ENCODE measurements around the gene AQP1. TPM values are rescaled to one million over a fixed set of nuclear protein-coding genes. Genes with fewer than 3 reads are reported as not detected.

Gene AQP1
- total RNA-seq, 1 experiment from 2014 or later, result not detected

GRCh38 chr7:30927559-30927958, 15.9 kb downstream of the AQP1 start:
- H3K4me1 Mint-ChIP-seq (ENCODE audit: insufficient read depth, unreplicated experiment), result no peaks in the 10 kb centered on the region
- BruUV-seq (replicated peaks), result no TSS peak
- no peak for TF ChIP-seq CTCF (IDR thresholded peaks at IDR 0.05; ENCODE audit: unreplicated experiment)
- intact Hi-C loops (cut with micrococcal nuclease), result no loop called here
- no peak overlapping the region for H3K4me3 Mint-ChIP-seq (ENCODE audit: unreplicated experiment)
- no peak overlapping the region for H3K27ac Mint-ChIP-seq (ENCODE audit: low read depth, unreplicated experiment)
- ChIA-PET POLR2A (no interaction called here), CTCF (interaction anchor here (1.5 to 1.7 kb wide), 2 partner anchors 11 to 57 kb away, joined by 5 to 9 read pairs; no protein-coding TSS in a partner anchor)
- H3K27me3 Mint-ChIP-seq (ENCODE audit: insufficient read depth, unreplicated experiment), result peaks cover 12% of the 10 kb centered on the region
- H3K36me3 Mint-ChIP-seq (ENCODE audit: insufficient read depth, unreplicated experiment), result no peaks in the 10 kb centered on the region
- DNase-seq (ENCODE audit: unreplicated experiment), result no peak
- H3K9me3 Mint-ChIP-seq (ENCODE audit: unreplicated experiment), result no peaks in the 10 kb centered on the region

DNA sequence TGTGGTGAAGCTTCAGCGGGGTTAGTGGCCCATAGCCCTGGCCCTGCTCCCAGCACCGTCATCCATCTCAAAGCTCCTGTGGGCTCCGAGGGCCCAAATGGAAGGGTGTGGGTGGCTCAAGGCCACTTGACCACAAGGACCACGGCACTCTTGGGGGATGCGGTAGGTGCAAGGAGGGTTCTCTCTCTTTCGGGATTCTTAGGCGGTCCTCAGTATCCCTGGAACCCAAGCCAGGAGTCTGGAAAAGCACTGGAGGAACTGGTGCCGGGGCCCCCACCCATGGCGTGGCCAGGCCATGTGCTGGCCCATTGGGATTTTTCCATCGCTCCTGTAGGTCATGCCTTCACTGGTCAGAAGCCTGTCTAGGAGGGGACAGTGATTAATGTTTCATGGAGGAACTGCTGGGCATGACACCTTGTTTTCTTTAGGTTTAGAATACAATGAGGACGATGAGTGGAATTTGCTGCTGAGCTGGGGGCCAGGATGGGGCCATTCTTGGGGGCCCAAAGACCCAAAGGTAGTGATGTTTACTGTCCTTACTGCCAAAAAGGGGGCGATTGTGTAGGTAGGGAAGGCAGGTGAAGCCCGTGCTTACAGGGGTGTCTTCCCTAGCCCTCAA, 16.7 kb downstream of the AQP1 start:
- Mint-ChIP-seq H3K9me3 (ENCODE audit: unreplicated experiment) (no peaks in the 10 kb centered on the region), H3K27me3 (ENCODE audit: insufficient read depth, unreplicated experiment) (peaks cover 12% of the 10 kb centered on the region), H3K27ac (ENCODE audit: low read depth, unreplicated experiment) (no peak overlapping the region), H3K4me3 (ENCODE audit: unreplicated experiment) (no peak overlapping the region), H3K4me1 (ENCODE audit: insufficient read depth, unreplicated experiment) (no peaks in the 10 kb centered on the region), H3K36me3 (ENCODE audit: insufficient read depth, unreplicated experiment) (no peaks in the 10 kb centered on the region)
- intact Hi-C loops (cut with micrococcal nuclease), result no loop called here
- TF ChIP-seq CTCF (IDR thresholded peaks at IDR 0.05; ENCODE audit: unreplicated experiment), result no peak
- POLR2A ChIA-PET, result interaction anchor here (0.6 kb wide), 1 partner anchor 141 kb away, joined by 3 read pairs; no protein-coding TSS in a partner anchor
- CTCF ChIA-PET, result interaction anchor here (1.7 kb wide), 1 partner anchor 10 kb away, joined by 9 read pairs; no protein-coding TSS in a partner anchor
- BruUV-seq (replicated peaks), result no TSS peak
- no peak for DNase-seq (ENCODE audit: unreplicated experiment)

GRCh38 chr7:30929686-30930085, 18.0 kb downstream of the AQP1 start:
- Mint-ChIP-seq H3K9me3 (ENCODE audit: unreplicated experiment) (no peaks in the 10 kb centered on the region), H3K4me3 (ENCODE audit: unreplicated experiment) (no peak overlapping the region), H3K27me3 (ENCODE audit: insufficient read depth, unreplicated experiment) (peaks cover 12% of the 10 kb centered on the region), H3K4me1 (ENCODE audit: insufficient read depth, unreplicated experiment) (no peaks in the 10 kb centered on the region), H3K36me3 (ENCODE audit: insufficient read depth, unreplicated experiment) (no peaks in the 10 kb centered on the region), H3K27ac (ENCODE audit: low read depth, unreplicated experiment) (no peak overlapping the region)
- no peak for DNase-seq (ENCODE audit: unreplicated experiment)
- no peak for TF ChIP-seq CTCF (IDR thresholded peaks at IDR 0.05; ENCODE audit: unreplicated experiment)
- ChIA-PET POLR2A (interaction anchor here (0.5 kb wide), 1 partner anchor 322 kb away, joined by 3 read pairs; no protein-coding TSS in a partner anchor), CTCF (interaction anchor here (0.6 to 3.4 kb wide), 5 partner anchors 9 to 192 kb away, joined by 3 to 21 read pairs (median 4); no protein-coding TSS in a partner anchor)
- no TSS peak for BruUV-seq (replicated peaks)
- intact Hi-C loops (cut with micrococcal nuclease), result no loop called here

DNA sequence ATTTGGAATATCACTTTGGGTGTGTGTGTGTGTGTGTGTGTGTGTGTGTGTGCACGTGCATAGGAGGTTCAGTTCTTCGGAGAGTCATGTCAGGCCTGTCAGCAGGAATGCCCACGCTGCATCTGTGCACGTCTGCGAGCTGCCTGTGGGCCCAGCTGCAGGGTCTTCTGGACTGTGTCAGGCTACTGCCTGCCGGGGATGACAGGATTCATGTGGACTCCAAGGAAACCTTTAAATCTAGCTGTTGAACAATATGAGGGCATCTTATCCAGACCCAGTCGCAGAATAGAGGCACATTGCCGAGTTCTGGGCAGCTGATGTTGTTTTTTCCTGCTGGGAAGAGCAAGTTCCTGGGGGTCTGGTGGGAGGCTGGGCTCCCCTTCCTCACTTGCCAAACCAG, 19.0 kb downstream of the AQP1 start:
- POLR2A ChIA-PET, result no interaction called here
- BruUV-seq (replicated peaks), result no TSS peak
- peaks cover 12% of the 10 kb centered on the region for H3K27me3 Mint-ChIP-seq (ENCODE audit: insufficient read depth, unreplicated experiment)
- no peaks in the 10 kb centered on the region for H3K4me1 Mint-ChIP-seq (ENCODE audit: insufficient read depth, unreplicated experiment)
- H3K9me3 Mint-ChIP-seq (ENCODE audit: unreplicated experiment), result no peaks in the 10 kb centered on the region
- no peak for DNase-seq (ENCODE audit: unreplicated experiment)
- intact Hi-C loops (cut with micrococcal nuclease), result no loop called here
- TF ChIP-seq CTCF (IDR thresholded peaks at IDR 0.05; ENCODE audit: unreplicated experiment), result no peak
- no peak overlapping the region for H3K27ac Mint-ChIP-seq (ENCODE audit: low read depth, unreplicated experiment)
- no peak overlapping the region for H3K4me3 Mint-ChIP-seq (ENCODE audit: unreplicated experiment)
- CTCF ChIA-PET, result interaction anchor here (0.9 to 3.4 kb wide), 4 partner anchors 8 to 191 kb away, joined by 4 to 21 read pairs (median 10); no protein-coding TSS in a partner anchor
- no peaks in the 10 kb centered on the region for H3K36me3 Mint-ChIP-seq (ENCODE audit: insufficient read depth, unreplicated experiment)
